NB4 (cell line): Measurements from ENCODE around the gene NPHP4.

Experiments used
- MYC ChIP-seq: IDR thresholded peaks from 2 replicates; pipeline ENCODE4 v1.6.1; 2011; ENCODE audit warnings: low read depth, low read length
- POLR2A ChIP-seq: IDR thresholded peaks from 2 replicates; pipeline ENCODE4 v1.6.1; 2011; ENCODE audit warnings: mild to moderate bottlenecking; ENCODE audit not compliant: insufficient read length; ENCODE audit errors: extremely low read depth
- TF ChIP-seq, protein P1 (sequence below): IDR thresholded peaks from one replicate; pipeline ENCODE4 v1.5.1; 2012; ENCODE audit warnings: low read depth, low read length
- TF ChIP-seq, protein P2 (sequence below): IDR thresholded peaks from 2 replicates; pipeline ENCODE4 v1.6.1; 2011; ENCODE audit warnings: low read depth, low read length

DNA sequence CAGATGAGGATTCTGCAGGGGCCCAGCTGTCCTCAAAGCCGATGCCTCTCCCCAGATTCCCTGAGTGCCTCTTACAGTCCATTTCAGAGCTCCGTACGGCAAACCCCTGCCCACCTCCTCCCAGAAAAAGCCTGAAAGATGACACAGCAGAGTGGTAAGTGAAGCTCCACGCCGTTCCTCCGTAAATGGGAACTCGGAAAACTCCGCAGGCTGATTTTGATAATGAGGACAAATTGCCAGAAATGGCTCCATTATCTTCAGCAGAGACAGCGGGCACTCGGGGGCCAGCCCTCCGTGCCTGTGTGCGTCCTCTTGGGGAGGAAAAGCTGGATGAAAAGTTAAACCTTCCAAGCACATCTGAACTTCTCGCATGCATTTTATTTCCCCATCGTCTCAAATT is 81.1 kb downstream of the NPHP4 start:
- TF ChIP-seq, protein P1, sequence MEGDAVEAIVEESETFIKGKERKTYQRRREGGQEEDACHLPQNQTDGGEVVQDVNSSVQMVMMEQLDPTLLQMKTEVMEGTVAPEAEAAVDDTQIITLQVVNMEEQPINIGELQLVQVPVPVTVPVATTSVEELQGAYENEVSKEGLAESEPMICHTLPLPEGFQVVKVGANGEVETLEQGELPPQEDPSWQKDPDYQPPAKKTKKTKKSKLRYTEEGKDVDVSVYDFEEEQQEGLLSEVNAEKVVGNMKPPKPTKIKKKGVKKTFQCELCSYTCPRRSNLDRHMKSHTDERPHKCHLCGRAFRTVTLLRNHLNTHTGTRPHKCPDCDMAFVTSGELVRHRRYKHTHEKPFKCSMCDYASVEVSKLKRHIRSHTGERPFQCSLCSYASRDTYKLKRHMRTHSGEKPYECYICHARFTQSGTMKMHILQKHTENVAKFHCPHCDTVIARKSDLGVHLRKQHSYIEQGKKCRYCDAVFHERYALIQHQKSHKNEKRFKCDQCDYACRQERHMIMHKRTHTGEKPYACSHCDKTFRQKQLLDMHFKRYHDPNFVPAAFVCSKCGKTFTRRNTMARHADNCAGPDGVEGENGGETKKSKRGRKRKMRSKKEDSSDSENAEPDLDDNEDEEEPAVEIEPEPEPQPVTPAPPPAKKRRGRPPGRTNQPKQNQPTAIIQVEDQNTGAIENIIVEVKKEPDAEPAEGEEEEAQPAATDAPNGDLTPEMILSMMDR, result no peak
- TF ChIP-seq POLR2A (no peak), MYC (no peak)
- TF ChIP-seq, protein P2, sequence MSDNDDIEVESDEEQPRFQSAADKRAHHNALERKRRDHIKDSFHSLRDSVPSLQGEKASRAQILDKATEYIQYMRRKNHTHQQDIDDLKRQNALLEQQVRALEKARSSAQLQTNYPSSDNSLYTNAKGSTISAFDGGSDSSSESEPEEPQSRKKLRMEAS, result no peak
